Activated CD8-positive, alpha-beta T cell treated with anti-CD3 and anti-CD28 coated beads for 36 hours (primary cell): ENCODE measurements around the gene ZNF791. TPM values are rescaled to one million over a fixed set of nuclear protein-coding genes. Genes with fewer than 3 reads are reported as not detected.
A peak's percentile ranks its signal among the peaks of the same experiment; 100 is the strongest.
"Not testable (repeated sequence)": the region's sequence is repeated elsewhere in the genome, so short reads cannot be mapped to it uniquely, and the experiment has no call there.

ENCODE experiments used
- ATAC-seq: fragments of 200-7000 bp; cut with Tn5 transposase; one replicate; pipeline ENCODE4 v1.10.0; 2021; ENCODE audit warnings: mild to moderate bottlenecking, moderate library complexity
- CTCF ChIA-PET: fragments of 350-600 bp; sonication (Branson Sonifier 250); formaldehyde crosslinking; loops from one replicate; lab custom pipeline; 2021; ENCODE audit warnings: antibody characterized with exemption; lab: Charles Lee
- POLR2A ChIA-PET: fragments of 350-600 bp; sonication (Branson Sonifier 250); formaldehyde crosslinking; loops from one replicate; lab custom pipeline; 2021; ENCODE audit warnings: antibody characterized with exemption; lab: Charles Lee
- DNase-seq: peaks from one replicate; pipeline ENCODE4 v3.0.0-alpha.2; 2020
- H3K27ac Mint-ChIP-seq: one replicate; pipeline ENCODE4 v1.8.0; 2021; ENCODE audit warnings: mild to moderate bottlenecking, mixed read lengths
- H3K27me3 Mint-ChIP-seq: one replicate; pipeline ENCODE4 v1.8.0; 2021; ENCODE audit warnings: mixed read lengths
- H3K36me3 Mint-ChIP-seq: one replicate; pipeline ENCODE4 v1.8.0; 2021; ENCODE audit warnings: low read depth, mixed read lengths
- H3K4me1 Mint-ChIP-seq: one replicate; pipeline ENCODE4 v1.8.0; 2021; ENCODE audit warnings: low read depth, mixed read lengths
- H3K4me3 Mint-ChIP-seq: one replicate; pipeline ENCODE4 v1.8.0; 2021; ENCODE audit warnings: mild to moderate bottlenecking, moderate library complexity, mixed read lengths
- H3K9me3 Mint-ChIP-seq: one replicate; pipeline ENCODE4 v1.8.0; 2021; ENCODE audit warnings: mixed read lengths
- CTCF ChIP-seq: fragments of 200-600 bp; IDR thresholded peaks from one replicate; pipeline ENCODE4 v1.8.0; 2022; ENCODE audit warnings: antibody characterized with exemption, mild to moderate bottlenecking
- intact Hi-C: fragments of 100-400 bp; cut with micrococcal nuclease; formaldehyde crosslinking; loops from one replicate; pipeline ENCODE4 v1.10.0; 2022
- total RNA-seq, 2 experiments: library from RNA; stranded (reverse); gene quantifications; one replicate each; pipeline ENCODE4 v1.2.3, GENCODE V29; 2021

The ZNF791 gene
- 10 to 100 TPM; 15.1 to 16.7 TPM for total RNA-seq

- TF ChIP-seq CTCF: no peak
- CTCF ChIA-PET: interaction anchor here (0.8 to 1.9 kb wide), 5 partner anchors 17 to 66 kb away, joined by 3 to 5 read pairs (median 5); no protein-coding TSS in a partner anchor
- POLR2A ChIA-PET: interaction anchor here (0.6 to 1.4 kb wide), 6 partner anchors 8 to 71 kb away, joined by 3 to 4 read pairs (median 3); partner anchors contain the start of genes DHPS, MAN2B1 and WDR83
- DNase-seq (peak; percentile 99), ATAC-seq (peak; percentile 94)
- H3K4me1 Mint-ChIP-seq: peaks cover 29% of the 10 kb centered on the region
- H3K4me3 Mint-ChIP-seq: peak within 1 kb of the TSS; percentile 94
- H3K9me3 Mint-ChIP-seq: no peaks in the 10 kb centered on the region
- H3K27me3 Mint-ChIP-seq: no peaks in the 10 kb centered on the region
- intact Hi-C loops: loop anchor here (10.0 kb wide), 1 partner anchor 54 kb away; the partner anchor contains the start of genes MAN2B1 and WDR83
- H3K36me3 Mint-ChIP-seq: peaks cover 18% of the 10 kb centered on the region
- H3K27ac Mint-ChIP-seq: peak within 1 kb of the TSS; percentile 99
Measured at GRCh38 chr19:12610540-12611360, at the start of gene ZNF791, which contains the start of gene ZNF490. TSS of gene ZNF791 (plus strand) at chr19:12610920. CDS start at chr19:12611080, 160 bp downstream. TSS of gene ZNF490 (minus strand) at chr19:12610813. CDS start at chr19:12610680, 133 bp downstream.

- Mint-ChIP-seq H3K4me1 (peaks cover 4% of the 10 kb centered on the region), H3K4me3 (no peak overlapping the region), H3K27ac (no peak overlapping the region), H3K9me3 (no peaks in the 10 kb centered on the region), H3K36me3 (no peaks in the 10 kb centered on the region), H3K27me3 (no peaks in the 10 kb centered on the region)
- ChIA-PET POLR2A (interaction anchor here (0.7 to 1.2 kb wide), 2 partner anchors 11 to 133 kb away, joined by 5 to 6 read pairs; partner anchors contain the start of gene FBXW9), CTCF (interaction anchor here (0.7 to 2.4 kb wide), 20 partner anchors 9 to 685 kb away, joined by 3 to 19 read pairs (median 4); partner anchors contain the start of genes MAN2B1, WDR83, ZNF490 and ZNF564)
- ATAC-seq (peak; percentile 99), DNase-seq (peak; percentile 96)
- TF ChIP-seq CTCF: peak; percentile 85
- intact Hi-C loops: loop anchor here (5.0 kb wide), 1 partner anchor 103 kb away; the partner anchor contains the start of genes MAN2B1 and WDR83
Measured at GRCh38 chr19:12564016-12564664, 46.6 kb upstream of the ZNF791 start.

GRCh38 chr19:12566380-12566779 is 44.3 kb upstream of the ZNF791 start:
- H3K27ac Mint-ChIP-seq, H3K36me3 Mint-ChIP-seq, H3K4me1 Mint-ChIP-seq, DNase-seq, H3K27me3 Mint-ChIP-seq, H3K9me3 Mint-ChIP-seq, H3K4me3 Mint-ChIP-seq, intact Hi-C loops, POLR2A ChIA-PET, CTCF ChIA-PET, ATAC-seq: not testable (repeated sequence)

DNA sequence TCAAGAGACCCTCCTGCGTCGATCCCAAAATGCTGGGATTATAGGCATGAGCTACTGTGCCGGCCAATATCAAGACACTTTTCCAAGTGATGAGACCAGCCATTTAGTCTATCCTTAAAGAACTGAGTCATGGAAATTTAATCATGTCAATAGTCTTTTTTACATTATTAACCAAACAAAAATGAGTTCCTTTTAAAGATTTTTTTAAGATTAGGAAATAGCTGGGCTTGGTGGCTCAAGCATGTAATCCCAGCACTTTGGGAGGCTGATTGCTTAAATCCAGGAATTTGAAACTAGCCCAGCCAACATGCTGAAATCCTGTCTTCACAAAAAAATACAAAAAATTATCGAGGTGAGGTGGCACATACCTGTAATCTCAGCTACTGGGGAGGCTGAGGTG is 42.8 kb upstream of the ZNF791 start:
- POLR2A ChIA-PET: no interaction called here
- no peaks in the 10 kb centered on the region for H3K36me3 Mint-ChIP-seq
- no peak overlapping the region for H3K4me3 Mint-ChIP-seq
- DNase-seq: no peak
- H3K27ac Mint-ChIP-seq: no peak overlapping the region
- intact Hi-C loops: no loop called here
- no peaks in the 10 kb centered on the region for H3K27me3 Mint-ChIP-seq
- ATAC-seq: no peak
- H3K4me1 Mint-ChIP-seq: peaks cover 4% of the 10 kb centered on the region
- CTCF ChIA-PET: no interaction called here
- H3K9me3 Mint-ChIP-seq: no peaks in the 10 kb centered on the region
- no peak for TF ChIP-seq CTCF

GRCh38 chr19:12574036-12574435 is 36.7 kb upstream of the ZNF791 start:
- DNase-seq (peak; percentile 40), ATAC-seq (peak; percentile 87)
- Mint-ChIP-seq H3K36me3 (peaks cover 11% of the 10 kb centered on the region), H3K4me3 (no peak overlapping the region), H3K9me3 (no peaks in the 10 kb centered on the region), H3K27ac (peak overlapping the region; percentile 52), H3K4me1 (peaks cover 7% of the 10 kb centered on the region), H3K27me3 (no peaks in the 10 kb centered on the region)
- ChIA-PET CTCF (no interaction called here), POLR2A (no interaction called here)
- intact Hi-C loops: no loop called here
- no peak for TF ChIP-seq CTCF
